Activated naive CD4-positive, alpha-beta T cell treated with anti-CD3 and anti-CD28 coated beads, Interleukin-2, amount 50 U/mL, for 24 hours (primary cell): Measurements from ENCODE around the gene RAB11FIP3.
"Not testable (repeated sequence)": the region's sequence is repeated elsewhere in the genome, so short reads cannot be mapped to it uniquely, and the experiment has no call there.

Experiments used
- H3K27ac Mint-ChIP-seq: one replicate; pipeline ENCODE4 v1.8.0; 2021; ENCODE audit warnings: mild to moderate bottlenecking, mixed read lengths
- H3K27me3 Mint-ChIP-seq: one replicate; pipeline ENCODE4 v1.8.0; 2021; ENCODE audit warnings: mixed read lengths
- H3K36me3 Mint-ChIP-seq: one replicate; pipeline ENCODE4 v1.8.0; 2021; ENCODE audit warnings: mixed read lengths
- H3K4me1 Mint-ChIP-seq: one replicate; pipeline ENCODE4 v1.8.0; 2021; ENCODE audit warnings: mixed read lengths
- H3K4me3 Mint-ChIP-seq: one replicate; pipeline ENCODE4 v1.8.0; 2021; ENCODE audit warnings: mild to moderate bottlenecking, mixed read lengths
- H3K9me3 Mint-ChIP-seq: one replicate; pipeline ENCODE4 v1.8.0; 2021; ENCODE audit warnings: mixed read lengths

The RAB11FIP3 gene

DNA sequence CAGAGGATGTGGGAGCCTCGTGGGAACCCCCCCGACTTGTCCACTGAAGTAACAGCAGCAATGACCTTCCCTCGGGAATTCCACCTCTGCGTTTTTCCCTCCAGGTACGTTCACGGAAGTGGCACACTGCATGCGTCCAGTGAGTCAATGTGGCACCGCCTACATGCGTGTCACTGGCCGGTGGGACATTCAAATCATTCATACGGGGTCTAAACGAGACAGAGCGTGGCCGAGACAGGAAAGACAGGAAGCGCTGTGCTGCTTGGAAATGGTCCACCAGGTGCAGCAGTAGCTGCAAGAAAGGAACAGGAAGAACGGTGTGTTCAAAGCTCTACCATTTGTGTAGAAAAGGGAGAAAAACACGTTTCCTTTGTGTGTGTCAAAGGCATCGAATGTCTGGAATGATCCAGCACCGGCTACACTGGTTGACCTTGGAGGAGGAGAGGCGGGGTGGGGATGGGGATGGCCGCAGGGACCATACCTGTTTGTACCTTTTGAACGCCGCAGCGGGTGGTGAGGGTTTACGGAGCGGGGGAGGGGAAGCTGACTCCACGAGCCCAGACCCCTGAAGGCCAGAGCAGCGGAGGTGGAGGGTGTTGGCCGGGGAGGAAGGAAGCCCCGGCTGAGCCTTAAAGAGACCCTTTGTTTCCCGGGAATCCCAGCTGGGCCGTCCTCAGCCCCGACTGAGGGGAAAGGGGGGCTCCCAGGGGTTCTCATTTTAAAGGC lies 42.0 kb upstream of the RAB11FIP3 start:
- peak overlapping the region; percentile 30 for H3K27ac Mint-ChIP-seq
- peaks cover 25% of the 10 kb centered on the region for H3K4me1 Mint-ChIP-seq
- H3K27me3 Mint-ChIP-seq = no peaks in the 10 kb centered on the region
- H3K9me3 Mint-ChIP-seq = no peaks in the 10 kb centered on the region
- peak overlapping the region; percentile 71 for H3K4me3 Mint-ChIP-seq
- no peaks in the 10 kb centered on the region for H3K36me3 Mint-ChIP-seq

DNA sequence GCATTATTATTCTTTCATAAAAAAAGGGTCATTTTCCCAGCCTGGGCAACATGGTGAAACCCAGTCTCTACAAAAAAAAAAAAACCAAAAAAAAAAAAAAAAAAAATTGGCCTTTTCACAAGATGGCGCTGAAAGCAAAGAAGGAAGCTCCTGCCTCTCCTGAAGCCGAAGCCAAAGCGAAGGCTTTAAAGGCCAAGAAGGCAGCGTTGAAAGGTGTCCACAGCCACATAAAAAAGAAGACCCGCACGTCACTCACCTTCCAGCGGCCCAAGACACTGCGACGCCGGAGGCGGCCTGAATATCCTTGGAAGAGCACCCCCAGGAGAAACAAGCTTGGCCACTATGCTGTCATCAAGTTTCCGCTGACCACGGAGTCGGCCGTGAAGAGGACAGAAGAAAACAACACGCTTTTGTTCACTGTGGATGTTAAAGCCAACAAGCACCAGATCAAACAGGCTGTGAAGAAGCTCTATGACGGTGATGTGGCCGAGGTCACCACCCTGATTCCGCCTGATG lies 38.8 kb upstream of the RAB11FIP3 start:
- H3K4me1 Mint-ChIP-seq = peaks cover 15% of the 10 kb centered on the region
- no peak overlapping the region for H3K4me3 Mint-ChIP-seq
- H3K36me3 Mint-ChIP-seq = no peaks in the 10 kb centered on the region
- no peak overlapping the region for H3K27ac Mint-ChIP-seq
- no peaks in the 10 kb centered on the region for H3K27me3 Mint-ChIP-seq
- H3K9me3 Mint-ChIP-seq = no peaks in the 10 kb centered on the region

DNA sequence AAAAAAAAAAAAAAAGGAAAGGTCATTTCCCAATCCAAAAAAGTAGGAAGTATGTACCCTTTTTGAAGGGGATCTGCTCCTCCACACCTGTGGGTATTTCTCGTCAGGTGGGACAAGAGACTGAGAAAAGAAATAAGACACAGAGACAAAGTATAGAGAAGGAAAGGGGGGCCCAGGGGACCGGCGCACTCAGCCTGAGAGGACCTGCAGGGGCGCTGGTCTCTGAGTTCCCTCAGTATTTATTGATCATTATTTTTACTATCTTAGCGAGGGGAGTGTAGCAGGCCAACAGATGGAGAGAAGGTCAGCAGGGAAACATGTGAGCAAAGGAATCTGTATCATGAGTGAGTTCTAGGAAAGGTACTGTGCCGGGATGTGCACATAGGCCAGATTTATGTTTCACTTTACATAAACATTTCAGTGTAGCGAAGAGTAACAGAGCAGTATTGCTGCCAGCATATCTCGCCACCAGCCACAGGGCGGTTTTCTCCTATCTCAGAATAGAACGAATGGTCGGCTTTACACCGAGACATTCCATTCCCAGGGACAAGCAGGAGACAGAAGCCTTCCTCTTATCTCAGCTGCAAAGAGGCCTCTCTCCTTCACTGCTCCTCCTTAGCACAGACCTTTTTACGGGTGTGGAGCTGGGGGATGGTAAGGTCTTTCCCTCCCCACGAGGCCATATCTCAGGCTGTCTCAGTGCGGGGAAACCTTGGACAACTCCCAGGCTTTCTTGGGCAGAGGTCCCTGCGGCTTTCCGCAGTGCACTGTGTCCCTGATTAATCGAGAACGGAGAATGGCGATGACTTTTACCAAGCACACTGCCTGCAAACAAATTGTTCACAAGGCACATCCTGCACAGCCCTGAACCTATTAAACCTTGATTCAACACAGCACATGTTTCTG lies 37.4 kb upstream of the RAB11FIP3 start:
- not testable (repeated sequence) for H3K4me3 Mint-ChIP-seq, H3K27me3 Mint-ChIP-seq, H3K9me3 Mint-ChIP-seq, H3K27ac Mint-ChIP-seq, H3K36me3 Mint-ChIP-seq
- H3K4me1 Mint-ChIP-seq = peaks cover 14% of the 10 kb centered on the region

DNA sequence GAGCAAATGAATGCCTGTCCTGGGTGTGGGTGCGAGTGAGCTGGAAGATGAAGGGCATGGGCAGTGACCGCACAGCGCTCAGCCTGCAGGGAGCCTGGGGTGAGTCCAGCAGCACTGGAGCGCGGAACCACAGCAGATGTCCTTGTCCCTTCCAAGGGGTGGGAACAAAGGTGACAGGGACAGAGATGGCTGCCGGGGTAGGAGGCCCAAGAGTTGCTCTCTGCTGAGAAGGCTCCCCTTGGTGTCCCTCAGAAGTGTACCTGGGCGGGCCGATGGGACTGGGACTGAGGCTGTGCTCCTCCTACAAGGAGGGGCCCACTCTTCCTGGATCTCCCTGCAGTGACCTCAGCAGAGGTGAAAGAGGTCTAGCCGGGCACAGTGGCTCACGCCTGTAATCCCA lies 36.1 kb upstream of the RAB11FIP3 start:
- H3K9me3 Mint-ChIP-seq = no peaks in the 10 kb centered on the region
- H3K27me3 Mint-ChIP-seq = no peaks in the 10 kb centered on the region
- peaks cover 3% of the 10 kb centered on the region for H3K36me3 Mint-ChIP-seq
- H3K4me3 Mint-ChIP-seq = no peak overlapping the region
- no peak overlapping the region for H3K27ac Mint-ChIP-seq
- H3K4me1 Mint-ChIP-seq = peaks cover 7% of the 10 kb centered on the region

DNA sequence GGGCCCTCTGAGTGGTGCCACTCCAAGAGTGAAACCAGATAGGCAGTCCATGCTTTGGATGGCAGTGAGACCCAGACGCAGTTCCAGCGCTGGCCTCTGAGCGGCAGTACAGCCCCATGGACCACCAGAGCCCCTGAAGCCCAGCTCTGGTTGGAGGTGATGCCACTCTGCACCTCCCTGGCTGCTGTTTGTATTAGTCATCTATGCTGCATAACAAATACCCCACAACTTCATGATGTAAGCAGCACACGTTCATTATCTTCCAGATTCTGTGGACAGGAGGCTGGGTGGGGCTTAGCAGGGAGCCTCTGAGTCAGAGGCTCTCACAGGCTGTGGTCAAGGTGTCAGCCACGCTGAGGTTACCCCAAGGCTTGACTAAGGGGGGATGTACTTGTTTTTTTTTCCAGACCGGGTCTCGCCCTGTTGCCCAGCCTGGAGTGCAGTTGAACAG lies 33.5 kb upstream of the RAB11FIP3 start:
- Mint-ChIP-seq H3K36me3 (peaks cover 3% of the 10 kb centered on the region), H3K27ac (peak overlapping the region; percentile 46), H3K9me3 (no peaks in the 10 kb centered on the region), H3K27me3 (no peaks in the 10 kb centered on the region), H3K4me3 (no peak overlapping the region), H3K4me1 (peaks cover 17% of the 10 kb centered on the region)

DNA sequence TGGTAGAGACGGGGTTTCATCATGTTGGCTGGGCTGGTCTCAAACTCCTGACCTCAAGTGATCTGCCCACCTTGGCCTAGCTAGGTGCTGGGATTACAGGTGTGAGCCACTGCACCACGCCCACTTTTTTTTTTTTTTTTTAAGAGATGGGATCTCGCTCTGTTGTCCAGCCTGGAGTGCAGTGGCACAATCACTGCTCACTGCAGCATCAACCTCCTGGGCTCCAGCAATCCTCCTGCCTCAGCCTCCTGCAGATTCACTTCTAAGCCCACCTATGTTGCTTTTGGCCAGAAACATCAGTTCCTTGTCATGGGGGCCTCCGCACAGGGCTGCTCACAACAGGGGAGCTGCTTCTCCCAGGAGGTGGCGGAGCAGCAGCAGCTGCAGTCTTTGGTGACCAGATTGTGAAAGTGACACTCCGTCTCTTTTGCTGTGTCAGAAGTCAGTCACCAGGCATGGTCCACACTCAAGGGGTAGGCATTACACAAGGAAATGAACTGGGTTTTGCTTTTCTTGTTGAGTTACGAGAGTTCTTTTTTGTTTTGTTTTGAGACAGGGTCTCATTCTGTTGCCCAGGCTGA lies 32.9 kb upstream of the RAB11FIP3 start:
- Mint-ChIP-seq H3K36me3 (peaks cover 3% of the 10 kb centered on the region), H3K27ac (peak overlapping the region; percentile 35), H3K9me3 (no peaks in the 10 kb centered on the region), H3K27me3 (no peaks in the 10 kb centered on the region), H3K4me3 (no peak overlapping the region), H3K4me1 (peaks cover 17% of the 10 kb centered on the region)

DNA sequence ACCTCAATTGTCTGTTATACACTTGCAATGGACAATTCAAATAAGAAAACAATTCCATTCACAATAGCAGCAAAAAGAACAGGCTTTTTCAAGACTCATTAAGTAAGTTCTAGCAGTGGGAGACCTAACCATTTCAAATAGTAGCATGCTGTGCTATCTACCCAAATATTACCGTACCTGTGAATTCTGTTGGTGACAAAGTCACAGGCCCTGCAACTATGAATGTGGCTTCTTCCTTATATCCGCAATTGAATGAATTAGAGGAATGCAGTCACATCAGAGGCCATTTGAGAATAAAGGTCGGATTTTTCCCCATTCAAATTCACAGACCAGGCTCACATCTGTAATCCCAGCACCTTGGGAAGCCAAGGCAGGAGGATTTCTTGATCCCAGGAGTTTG lies 29.2 kb upstream of the RAB11FIP3 start:
- H3K36me3 Mint-ChIP-seq = peaks cover 3% of the 10 kb centered on the region
- no peaks in the 10 kb centered on the region for H3K9me3 Mint-ChIP-seq
- no peaks in the 10 kb centered on the region for H3K27me3 Mint-ChIP-seq
- peak overlapping the region; percentile 89 for H3K4me3 Mint-ChIP-seq
- peaks cover 31% of the 10 kb centered on the region for H3K4me1 Mint-ChIP-seq
- peak overlapping the region; percentile 52 for H3K27ac Mint-ChIP-seq

DNA sequence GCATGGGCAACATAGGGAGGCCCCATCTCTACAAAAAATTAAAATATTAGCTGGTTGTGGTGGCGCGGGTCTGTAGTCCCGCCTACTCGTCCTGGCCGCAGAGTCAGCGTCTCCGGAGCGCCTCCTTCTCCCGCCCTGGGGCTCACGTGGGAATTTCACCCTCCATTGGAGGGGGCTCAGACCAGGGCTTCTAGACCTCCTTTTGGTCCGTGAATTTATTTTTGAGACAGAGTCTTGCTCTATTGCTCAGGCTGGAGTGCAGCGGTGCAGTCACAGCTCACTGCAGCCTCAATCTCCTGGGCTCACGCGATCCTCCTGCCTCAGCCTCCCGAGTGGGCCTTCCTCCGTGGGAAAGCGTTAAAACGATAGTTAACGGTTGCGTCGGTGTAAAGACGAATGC lies 28.8 kb upstream of the RAB11FIP3 start:
- H3K27ac Mint-ChIP-seq = peak overlapping the region; percentile 94
- peak overlapping the region; percentile 89 for H3K4me3 Mint-ChIP-seq
- peaks cover 30% of the 10 kb centered on the region for H3K4me1 Mint-ChIP-seq
- peaks cover 3% of the 10 kb centered on the region for H3K36me3 Mint-ChIP-seq
- H3K27me3 Mint-ChIP-seq = no peaks in the 10 kb centered on the region
- H3K9me3 Mint-ChIP-seq = no peaks in the 10 kb centered on the region

DNA sequence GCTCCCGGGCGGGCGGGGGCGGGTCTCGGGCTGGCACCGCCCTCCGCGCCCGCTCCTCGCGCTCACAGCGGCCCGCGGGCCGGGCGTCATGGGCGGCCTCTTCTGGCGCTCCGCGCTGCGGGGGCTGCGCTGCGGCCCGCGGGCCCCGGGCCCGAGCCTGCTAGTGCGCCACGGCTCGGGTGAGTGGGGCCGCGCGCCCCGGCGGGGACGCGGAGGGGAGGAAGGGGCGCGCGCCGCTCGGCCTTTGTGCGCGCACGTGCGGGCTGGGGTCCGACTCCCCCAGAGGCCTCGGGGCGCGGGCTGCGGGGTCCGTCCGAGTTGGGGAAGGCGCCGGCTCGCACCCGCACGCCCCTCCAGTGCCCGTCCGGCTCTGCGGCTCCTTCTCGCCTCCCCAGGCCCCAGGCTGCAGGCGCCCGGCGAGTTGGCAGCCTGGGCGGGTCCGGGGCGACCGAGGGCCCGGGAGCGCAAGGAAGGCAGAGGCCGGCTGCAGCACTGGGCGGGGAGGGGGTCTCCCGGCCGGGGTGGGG lies 28.3 kb upstream of the RAB11FIP3 start, which contains the start of gene NME4:
NME4 (plus strand) TSS at position 65 of the 527 bp plus-strand sequence; CDS start at position 89, 24 bp downstream.
- H3K27me3 Mint-ChIP-seq = no peaks in the 10 kb centered on the region
- peak within 1 kb of the TSS; percentile 89 for H3K4me3 Mint-ChIP-seq
- H3K9me3 Mint-ChIP-seq = no peaks in the 10 kb centered on the region
- peaks cover under 1% of the 10 kb centered on the region for H3K36me3 Mint-ChIP-seq
- peaks cover 24% of the 10 kb centered on the region for H3K4me1 Mint-ChIP-seq
- peak within 1 kb of the TSS; percentile 94 for H3K27ac Mint-ChIP-seq

DNA sequence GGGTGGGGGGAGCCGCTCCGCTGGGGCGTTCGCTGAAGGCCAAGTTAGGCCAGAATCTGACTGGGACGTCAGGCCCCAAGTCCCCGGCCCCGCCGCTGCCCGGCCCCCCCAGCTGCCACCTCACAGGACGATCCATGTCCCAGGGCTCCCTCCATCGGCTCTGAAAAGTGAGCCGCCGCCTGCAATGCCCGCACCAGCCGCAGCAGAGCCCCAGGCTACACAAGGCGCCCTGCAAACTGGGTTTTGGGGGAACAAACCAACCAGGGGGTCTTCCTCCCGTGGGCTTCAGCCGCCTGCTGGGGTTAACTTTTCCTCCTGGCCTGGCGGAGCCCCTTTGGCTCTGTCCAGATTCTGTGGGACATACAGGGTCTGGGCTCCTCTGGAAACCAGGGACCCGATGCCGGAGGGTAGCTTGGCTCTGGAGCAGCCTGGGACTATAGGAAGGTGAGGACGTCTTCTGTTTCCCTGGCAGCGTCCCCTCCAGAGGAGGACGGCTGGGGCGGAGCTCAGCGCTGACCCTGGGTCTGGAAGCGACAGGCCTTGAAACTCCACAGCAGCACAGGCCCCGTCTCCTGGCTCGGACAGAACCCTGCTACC lies 27.6 kb upstream of the RAB11FIP3 start:
- no peaks in the 10 kb centered on the region for H3K9me3 Mint-ChIP-seq

DNA sequence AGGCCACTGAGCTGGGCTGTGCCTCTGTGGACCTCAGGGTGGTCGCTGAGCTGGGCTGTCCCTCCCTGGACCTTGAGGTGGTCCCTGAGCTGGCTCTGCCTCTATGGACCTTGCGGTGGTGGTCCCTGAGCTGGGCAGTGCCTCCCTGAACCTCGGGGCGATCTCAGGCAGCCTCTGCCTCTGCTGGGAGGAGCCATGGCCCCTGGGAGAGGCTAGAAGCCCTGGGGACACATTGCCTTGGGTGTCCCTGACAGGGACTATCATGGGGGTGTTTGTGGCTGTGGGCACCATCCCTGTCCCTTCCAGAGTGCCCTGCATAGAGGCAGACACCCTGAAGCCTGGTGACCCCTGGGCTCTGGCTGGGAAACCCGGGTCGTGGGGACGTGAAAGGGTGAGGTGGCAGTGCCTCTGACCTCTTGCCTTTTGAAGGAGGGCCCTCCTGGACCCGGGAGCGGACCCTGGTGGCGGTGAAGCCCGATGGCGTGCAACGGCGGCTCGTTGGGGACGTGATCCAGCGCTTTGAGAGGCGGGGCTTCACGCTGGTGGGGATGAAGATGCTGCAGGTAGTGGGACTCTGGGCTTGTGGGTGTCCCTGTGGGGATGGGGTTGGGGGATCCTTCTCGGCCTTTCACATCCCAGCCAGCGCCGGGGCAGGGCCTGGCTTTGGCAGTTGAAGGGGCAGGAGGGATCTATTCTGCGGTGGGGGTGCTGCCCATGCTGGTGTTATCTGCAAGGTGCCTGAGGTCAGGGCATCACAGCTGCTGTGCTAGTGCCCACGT lies 26.7 kb upstream of the RAB11FIP3 start:
- Mint-ChIP-seq H3K36me3 (no peaks in the 10 kb centered on the region), H3K4me1 (peaks cover 24% of the 10 kb centered on the region), H3K4me3 (peak overlapping the region; percentile 65), H3K27ac (peak overlapping the region; percentile 30), H3K27me3 (no peaks in the 10 kb centered on the region), H3K9me3 (no peaks in the 10 kb centered on the region)

More for the DNA sequence above, 27.6 kb upstream of the RAB11FIP3 start:
- Mint-ChIP-seq H3K27ac (peak overlapping the region; percentile 17), H3K27me3 (no peaks in the 10 kb centered on the region), H3K4me3 (peak overlapping the region; percentile 65), H3K36me3 (no peaks in the 10 kb centered on the region), H3K4me1 (peaks cover 24% of the 10 kb centered on the region)

DNA sequence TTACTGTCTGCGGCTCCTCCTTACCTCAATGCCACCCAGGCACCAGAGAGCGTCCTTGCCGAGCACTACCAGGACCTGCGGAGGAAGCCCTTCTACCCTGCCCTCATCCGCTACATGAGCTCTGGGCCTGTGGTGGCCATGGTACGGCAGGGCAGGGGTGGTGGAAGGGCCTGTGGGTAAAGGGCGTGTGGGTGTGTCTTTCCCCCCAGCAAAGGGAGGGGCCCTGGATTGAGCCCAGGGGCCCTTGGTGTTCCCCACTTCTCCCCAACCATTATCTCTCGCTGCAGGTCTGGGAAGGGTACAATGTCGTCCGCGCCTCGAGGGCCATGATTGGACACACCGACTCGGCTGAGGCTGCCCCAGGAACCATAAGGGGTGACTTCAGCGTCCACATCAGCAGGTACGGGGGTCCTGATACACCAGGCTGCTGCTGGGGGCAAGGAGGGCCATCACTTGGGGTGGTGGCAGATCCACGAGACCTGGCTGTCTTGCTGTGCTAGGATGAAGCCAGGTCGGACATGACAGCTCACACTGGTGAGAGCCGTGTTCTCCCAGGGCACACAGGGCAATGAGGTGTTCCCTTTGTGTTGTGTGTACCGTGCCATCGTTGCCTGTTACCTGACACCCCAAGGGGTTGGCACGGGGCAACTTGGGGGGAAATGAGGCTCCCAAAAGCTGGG lies 26.0 kb upstream of the RAB11FIP3 start:
- Mint-ChIP-seq H3K4me1 (peaks cover 24% of the 10 kb centered on the region), H3K9me3 (no peaks in the 10 kb centered on the region), H3K27me3 (no peaks in the 10 kb centered on the region), H3K36me3 (no peaks in the 10 kb centered on the region), H3K4me3 (no peak overlapping the region), H3K27ac (no peak overlapping the region)

DNA sequence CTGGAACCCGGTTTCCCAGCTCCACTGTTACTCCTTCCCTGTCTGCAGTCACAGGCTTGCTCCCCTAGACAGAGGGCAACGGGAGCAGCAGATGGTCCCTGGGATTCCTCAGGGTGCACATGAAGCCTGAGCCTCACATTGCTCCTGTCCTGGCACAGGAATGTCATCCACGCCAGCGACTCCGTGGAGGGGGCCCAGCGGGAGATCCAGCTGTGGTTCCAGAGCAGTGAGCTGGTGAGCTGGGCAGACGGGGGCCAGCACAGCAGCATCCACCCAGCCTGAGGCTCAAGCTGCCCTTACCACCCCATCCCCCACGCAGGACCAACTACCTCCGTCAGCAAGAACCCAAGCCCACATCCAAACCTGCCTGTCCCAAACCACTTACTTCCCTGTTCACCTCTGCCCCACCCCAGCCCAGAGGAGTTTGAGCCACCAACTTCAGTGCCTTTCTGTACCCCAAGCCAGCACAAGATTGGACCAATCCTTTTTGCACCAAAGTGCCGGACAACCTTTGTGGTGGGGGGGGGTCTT lies 25.3 kb upstream of the RAB11FIP3 start:
- Mint-ChIP-seq H3K4me3 (peak overlapping the region; percentile 86), H3K4me1 (peaks cover 24% of the 10 kb centered on the region), H3K36me3 (no peaks in the 10 kb centered on the region), H3K9me3 (no peaks in the 10 kb centered on the region), H3K27me3 (no peaks in the 10 kb centered on the region), H3K27ac (no peak overlapping the region)
